ENCODE results near the gene WAC. TPM values are rescaled to one million over a fixed set of nuclear protein-coding genes. Genes with fewer than 3 reads are reported as not detected.
"Not testable (repeated sequence)": the region's sequence is repeated elsewhere in the genome, so short reads cannot be mapped to it uniquely, and the experiment has no call there.

The WAC gene
- total RNA-seq, 1 donor from 2014 or later = 36.6 TPM

GRCh38 chr10:28637346-28637745, 104.4 kb downstream of the WAC start:
- H3K36me3 ChIP-seq (ENCODE audit: control insufficient read depth, insufficient read depth, low read length) = no peaks in the 10 kb centered on the region
- TF ChIP-seq CTCF (IDR thresholded peaks at IDR 0.05; ENCODE audit: insufficient read depth, low read length, severe bottlenecking) = no peak
- FAIRE-seq (no peak), DNase-seq (ENCODE audit: low read depth) (no peak)
- no peak overlapping the region for H3K4me3 ChIP-seq (ENCODE audit: low read depth, low read length)
- no peaks in the 10 kb centered on the region for H3K27me3 ChIP-seq (ENCODE audit: control insufficient read depth, insufficient read depth, low read length)

GRCh38 chr10:28638392-28638791, 105.5 kb downstream of the WAC start:
- DNase-seq (ENCODE audit: low read depth) (no peak), FAIRE-seq (no peak)
- TF ChIP-seq CTCF (IDR thresholded peaks at IDR 0.05; ENCODE audit: insufficient read depth, low read length, severe bottlenecking) = no peak
- Histone ChIP-seq H3K27me3 (ENCODE audit: control insufficient read depth, insufficient read depth, low read length) (no peaks in the 10 kb centered on the region), H3K4me3 (ENCODE audit: low read depth, low read length) (no peak overlapping the region), H3K36me3 (ENCODE audit: control insufficient read depth, insufficient read depth, low read length) (no peaks in the 10 kb centered on the region)

GRCh38 chr10:28640551-28640950, 107.6 kb downstream of the WAC start:
- FAIRE-seq = no peak
- Histone ChIP-seq H3K36me3 (ENCODE audit: control insufficient read depth, insufficient read depth, low read length) (no peaks in the 10 kb centered on the region), H3K27me3 (ENCODE audit: control insufficient read depth, insufficient read depth, low read length) (no peaks in the 10 kb centered on the region), H3K4me3 (ENCODE audit: low read depth, low read length) (no peak overlapping the region)
- TF ChIP-seq CTCF (IDR thresholded peaks at IDR 0.05; ENCODE audit: insufficient read depth, low read length, severe bottlenecking) = no peak
- DNase-seq (ENCODE audit: low read depth) = no peak

- DNase-seq (ENCODE audit: low read depth) (no peak), FAIRE-seq (no peak)
- no peaks in the 10 kb centered on the region for H3K27me3 ChIP-seq (ENCODE audit: control insufficient read depth, insufficient read depth, low read length)
- H3K36me3 ChIP-seq (ENCODE audit: control insufficient read depth, insufficient read depth, low read length) = no peaks in the 10 kb centered on the region
- no peak overlapping the region for H3K4me3 ChIP-seq (ENCODE audit: low read depth, low read length)
- no peak for TF ChIP-seq CTCF (IDR thresholded peaks at IDR 0.05; ENCODE audit: insufficient read depth, low read length, severe bottlenecking)
Measured at GRCh38 chr10:28644647-28645046, 111.7 kb downstream of the WAC start.

GRCh38 chr10:28652106-28652505, 119.2 kb downstream of the WAC start:
- TF ChIP-seq CTCF (IDR thresholded peaks at IDR 0.05; ENCODE audit: insufficient read depth, low read length, severe bottlenecking) = no peak
- DNase-seq (ENCODE audit: low read depth) (no peak), FAIRE-seq (no peak)
- H3K4me3 ChIP-seq (ENCODE audit: low read depth, low read length) = no peak overlapping the region
- no peaks in the 10 kb centered on the region for H3K36me3 ChIP-seq (ENCODE audit: control insufficient read depth, insufficient read depth, low read length)
- H3K27me3 ChIP-seq (ENCODE audit: control insufficient read depth, insufficient read depth, low read length) = no peaks in the 10 kb centered on the region

GRCh38 chr10:28652703-28653102, 119.8 kb downstream of the WAC start:
- FAIRE-seq (no peak), DNase-seq (ENCODE audit: low read depth) (no peak)
- no peak for TF ChIP-seq CTCF (IDR thresholded peaks at IDR 0.05; ENCODE audit: insufficient read depth, low read length, severe bottlenecking)
- H3K4me3 ChIP-seq (ENCODE audit: low read depth, low read length) = no peak overlapping the region
- H3K36me3 ChIP-seq (ENCODE audit: control insufficient read depth, insufficient read depth, low read length) = no peaks in the 10 kb centered on the region
- no peaks in the 10 kb centered on the region for H3K27me3 ChIP-seq (ENCODE audit: control insufficient read depth, insufficient read depth, low read length)

- H3K4me3 ChIP-seq (ENCODE audit: low read depth, low read length); H3K36me3 ChIP-seq (ENCODE audit: control insufficient read depth, insufficient read depth, low read length); H3K27me3 ChIP-seq (ENCODE audit: control insufficient read depth, insufficient read depth, low read length); DNase-seq (ENCODE audit: low read depth); FAIRE-seq: not testable (repeated sequence)
Measured at GRCh38 chr10:28658824-28659223, 125.9 kb downstream of the WAC start.
